ENCODE data around the gene NLE1. TPM values are rescaled to one million over a fixed set of nuclear protein-coding genes. Genes with fewer than 3 reads are reported as not detected.

The NLE1 gene
- total and polyA plus RNA-seq, 2 of the 8 experiments (the other 6 are each of a cell fraction or from before 2014, with no cell fraction given), result 50.4 to 51.5 TPM

- H2BK20ac ChIP-seq (ENCODE audit: low read length), result no peak overlapping the region
- no peaks in the 10 kb centered on the region for H4K20me1 ChIP-seq (replicated peaks in 1 of 2; ENCODE audit: control insufficient read depth in 1 of 2, insufficient read depth in 2 of 2, low read length in 2 of 2)
- H3K4ac ChIP-seq (replicated peaks; ENCODE audit: insufficient read length, low read depth, low read length), result no peak overlapping the region
- H2BK120ac ChIP-seq (replicated peaks; ENCODE audit: low read depth, low read length), result no peak overlapping the region
- H3K14ac ChIP-seq (ENCODE audit: insufficient read length), result no peak overlapping the region
- H3K4me1 ChIP-seq (replicated peaks in 1 of 4; ENCODE audit: control insufficient read depth in 3 of 4, insufficient read depth in 4 of 4, low read length in 3 of 4), result peaks cover 8 to 23% (median 13%) of the 10 kb centered on the region in 4 experiments
- ChIA-PET POLR2A (ENCODE audit: partially characterized antibody) (interaction anchor here (0.9 to 1.6 kb wide), 8 partner anchors 8 to 105 kb away, joined by 3 to 5 read pairs (median 4); no protein-coding TSS in a partner anchor), CTCF (ENCODE audit: partially characterized antibody) (interaction anchor here (0.6 to 2.5 kb wide), 5 partner anchors 16 to 648 kb away, joined by 3 to 8 read pairs (median 3); partner anchors contain the start of gene RAD51D)
- H4K8ac ChIP-seq (ENCODE audit: extremely low read depth, insufficient read depth, low read length), result no peak overlapping the region
- no peaks in the 10 kb centered on the region for H3K9me3 ChIP-seq (ENCODE audit: insufficient read depth in 2 of 2, low read depth in 1 of 2, low read length in 1 of 2)
- H4K5ac ChIP-seq (ENCODE audit: insufficient read length, low read depth, low read length), result no peak overlapping the region
- peak overlapping the region; percentile 84; the same call in 1 of the 2 replicates for H2BK12ac ChIP-seq (ENCODE audit: low read depth, low read length)
- peaks cover 0 to 2% of the 10 kb centered on the region in 2 experiments; a peak in 1 of 4 replicates for H3K79me2 ChIP-seq (ENCODE audit: control insufficient read depth in 1 of 2, insufficient read depth in 2 of 2, low read length in 2 of 2)
- no peaks in the 10 kb centered on the region for H3K36me3 ChIP-seq (ENCODE audit: control insufficient read depth in 2 of 4, insufficient read depth in 4 of 4, low read length in 3 of 4)
- no peak overlapping the region for H2BK5ac ChIP-seq (ENCODE audit: low read depth, low read length)
- H3K56ac ChIP-seq (replicated peaks; ENCODE audit: insufficient read length, low read depth, low read length), result no peak overlapping the region
- TF ChIP-seq, protein P1, sequence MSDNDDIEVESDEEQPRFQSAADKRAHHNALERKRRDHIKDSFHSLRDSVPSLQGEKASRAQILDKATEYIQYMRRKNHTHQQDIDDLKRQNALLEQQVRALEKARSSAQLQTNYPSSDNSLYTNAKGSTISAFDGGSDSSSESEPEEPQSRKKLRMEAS (IDR thresholded peaks at IDR 0.05), result no peak
- no peak for TF ChIP-seq CREB1 (IDR thresholded peaks at IDR 0.05)
- no peak for TF ChIP-seq ZNF274 (IDR thresholded peaks at IDR 0.05; ENCODE audit: borderline replicate concordance, extremely low read depth, low read length)
- TF ChIP-seq SRF (IDR thresholded peaks at IDR 0.05; ENCODE audit: low read depth, low read length), result no peak
- TF ChIP-seq BACH1 (IDR thresholded peaks at IDR 0.05; ENCODE audit: low read length), result no peak
- TF ChIP-seq YY1 (IDR thresholded peaks at IDR 0.05; ENCODE audit: low read depth, low read length), result no peak
- TF ChIP-seq ATF2 (IDR thresholded peaks at IDR 0.05; ENCODE audit: low read length), result no peak
- no peak for TF ChIP-seq RXRA (IDR thresholded peaks at IDR 0.05; ENCODE audit: insufficient read depth, low read depth, low read length)
- no peak for TF ChIP-seq KDM4A (IDR thresholded peaks at IDR 0.05; ENCODE audit: low read depth, low read length, severe bottlenecking)
- TF ChIP-seq NANOG (IDR thresholded peaks at IDR 0.05; ENCODE audit: insufficient read depth, low read depth, low read length, poor library complexity, severe bottlenecking), result no peak
- TF ChIP-seq BRCA1 (IDR thresholded peaks at IDR 0.05; ENCODE audit: low read depth, low read length), result no peak
- no peaks in the 10 kb centered on the region; the same call in 1 of the 2 replicates for H3K79me1 ChIP-seq (ENCODE audit: low read depth, low read length)
- FAIRE-seq (no peak), DNase-seq (ENCODE audit: low read depth in 1 of 2, low spot score in 2 of 2) (no peak)
- H2AFZ ChIP-seq (ENCODE audit: low read length), result no peak overlapping the region
- no peak overlapping the region; the same call in 1 of the 2 replicates for H2BK15ac ChIP-seq (ENCODE audit: low read length)
- no peak overlapping the region; a peak in 1 of 4 replicates for H3K4me2 ChIP-seq (ENCODE audit: insufficient read depth in 1 of 2, low read depth in 2 of 2, low read length in 2 of 2)
- H3K18ac ChIP-seq (ENCODE audit: extremely low read depth, low read length), result peak overlapping the region; percentile 48
- no peak overlapping the region for H3K23ac ChIP-seq (ENCODE audit: insufficient read length)
- 95% methylated on average over 8 of the region's 8 CpGs; no CpG with 5 or more reads in 1 of the 2 experiments for WGBS, 2 experiments (ENCODE audit: extremely low coverage in 1 of 2, insufficient coverage in 1 of 2, insufficient read length in 1 of 2, insufficient replicate concordance in 2 of 2, low coverage in 1 of 2, low lambda C conversion rate in 2 of 2, missing lambda C conversion rate in 1 of 2)
- H3K27ac ChIP-seq (ENCODE audit: low read depth, low read length), result no peak overlapping the region
- H3K27me3 ChIP-seq (replicated peaks in 1 of 4; ENCODE audit: control insufficient read depth in 3 of 4, extremely low read depth in 1 of 4, insufficient read depth in 3 of 4, low read length in 3 of 4), result no peaks in the 10 kb centered on the region
- no peak overlapping the region for H3K4me3 ChIP-seq (ENCODE audit: extremely low read depth in 1 of 4, insufficient read depth in 2 of 4, low read depth in 3 of 4, low read length in 4 of 4)
- peaks cover 12% of the 10 kb centered on the region; the same call in 1 of the 2 replicates for H3K23me2 ChIP-seq (ENCODE audit: low read depth, low read length)
- peak overlapping the region; percentile 19 for H4K91ac ChIP-seq (replicated peaks; ENCODE audit: insufficient read length, low read length)
- peak overlapping the region; percentile 86; the same call in 1 of the 2 replicates for H2AK5ac ChIP-seq (ENCODE audit: low read depth, low read length)
- no peak overlapping the region for H3K9ac ChIP-seq (replicated peaks in 1 of 4; ENCODE audit: extremely low read depth in 1 of 4, low read depth in 3 of 4, low read length in 3 of 4)
Measured at GRCh38 chr17:35086164-35086563, 55.9 kb downstream of the NLE1 start.
